NCI-H128 (cell line): ENCODE data around the gene SLC25A41.

Source experiments
- DNase-seq: peaks from one replicate; lab custom pipeline; 2025; ENCODE audit not compliant: unreplicated experiment; lab: John Stamatoyannopoulos, UW

The SLC25A41 gene

GRCh38 chr19:6433663-6434062 is at the start of gene SLC25A41:
Gene SLC25A41, minus strand, starts transcription at chr19:6433763. Its CDS starts 70 bp downstream, at chr19:6433693.
- no peak for DNase-seq

- no peak for DNase-seq
These were observed 49.7 kb upstream of the SLC25A41 start for GRCh38 chr19:6483235-6483634.

DNA sequence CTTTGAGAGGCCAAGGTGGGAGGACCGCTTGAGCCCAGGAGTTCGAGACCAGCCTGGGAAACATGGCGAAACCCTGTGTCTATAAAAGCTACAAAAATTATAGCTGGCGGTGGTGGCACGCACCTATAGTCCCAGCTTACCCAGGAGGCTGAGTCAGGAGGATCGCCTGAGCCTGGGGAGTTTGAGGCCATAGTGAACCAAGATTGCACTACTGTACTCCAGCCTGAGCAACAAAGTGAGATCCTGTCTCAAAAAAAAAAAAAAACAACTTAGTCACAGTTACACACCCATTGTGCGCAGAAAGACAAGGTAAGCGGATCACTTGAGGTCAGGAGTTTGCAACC is 48.8 kb upstream of the SLC25A41 start:
- DNase-seq = no peak

- DNase-seq = no peak
These were observed 48.2 kb upstream of the SLC25A41 start, which contains the start of gene DENND1C for GRCh38 chr19:6481541-6482342. Gene DENND1C, minus strand, starts transcription at chr19:6481787. Its CDS starts 92 bp downstream, at chr19:6481695.

DNA sequence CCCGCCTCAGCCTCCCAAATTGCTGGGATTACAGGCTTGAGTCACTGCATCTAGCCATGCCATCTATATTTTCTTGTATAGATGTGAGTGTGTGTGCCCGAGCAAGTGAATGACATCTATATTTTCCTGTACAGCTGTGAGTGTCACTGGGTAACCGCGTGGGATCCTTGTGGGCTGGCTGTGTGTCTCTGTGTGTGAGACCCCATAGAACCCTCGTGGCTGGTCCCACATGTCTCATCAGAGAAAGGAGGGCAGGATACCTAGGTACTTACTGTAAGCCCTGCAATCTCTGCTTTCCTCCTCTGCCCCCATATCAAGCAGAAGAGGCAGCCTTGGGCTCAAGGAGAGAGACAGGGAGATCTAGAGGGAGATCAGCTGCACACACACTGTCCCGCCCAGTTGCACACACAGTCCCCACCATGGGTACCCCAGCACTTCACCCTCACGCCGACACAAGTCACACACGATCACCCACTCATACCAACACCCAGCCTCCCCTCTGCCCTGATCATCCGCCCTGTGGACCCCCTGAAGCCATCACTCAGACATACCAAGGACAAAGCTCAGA is 47.4 kb upstream of the SLC25A41 start:
- DNase-seq = no peak

DNA sequence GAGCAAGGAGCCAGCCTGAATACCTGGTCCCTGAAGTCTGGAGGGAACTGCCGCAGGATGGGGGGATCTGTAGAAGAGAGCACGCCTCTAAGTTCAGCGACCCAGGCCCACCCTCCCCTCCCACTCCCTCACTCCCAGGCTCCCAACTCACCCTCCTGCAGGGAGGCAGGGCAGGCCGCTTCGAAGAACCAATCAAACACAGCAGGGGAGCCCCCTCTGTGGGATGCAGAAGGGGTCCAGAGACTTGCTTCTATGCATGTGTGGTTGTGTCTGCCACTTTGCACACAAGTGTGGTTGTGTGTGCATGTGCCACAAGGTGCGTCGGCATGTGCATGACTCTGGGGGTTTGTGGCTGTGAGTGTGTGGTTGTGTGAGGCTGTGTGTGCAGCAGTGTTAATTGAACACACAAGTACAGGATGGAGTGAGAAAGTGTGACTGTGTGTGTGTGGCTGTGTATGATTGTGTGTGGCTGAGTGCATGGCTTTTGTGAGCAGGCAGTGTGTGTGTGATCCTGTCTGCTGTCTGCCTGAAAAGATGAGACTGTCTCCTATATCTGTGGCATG is 46.4 kb upstream of the SLC25A41 start:
- DNase-seq = no peak

DNA sequence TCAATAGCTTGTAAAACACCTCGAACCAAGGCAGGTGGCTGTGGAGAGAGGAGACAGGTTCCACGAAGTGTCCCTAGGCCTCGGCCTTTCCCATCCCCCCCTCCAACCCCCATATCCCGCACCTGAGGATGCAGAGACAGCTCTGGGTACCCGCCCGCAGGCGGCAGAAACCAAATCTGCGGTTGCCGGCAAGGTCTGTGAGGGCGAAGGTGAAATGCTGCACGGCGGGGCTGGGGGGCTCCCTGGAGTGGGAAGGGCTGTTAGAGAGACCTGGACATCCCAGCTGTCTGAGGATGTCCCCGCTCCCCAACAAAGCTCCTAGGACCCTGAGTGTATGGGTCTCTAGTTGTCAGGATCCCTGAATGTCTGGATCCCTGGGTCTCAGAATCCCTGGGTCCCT is 45.3 kb upstream of the SLC25A41 start:
- DNase-seq = no peak

- no peak for DNase-seq
These were observed 43.4 kb upstream of the SLC25A41 start for GRCh38 chr19:6476896-6477431.

- DNase-seq = no peak
These were observed 42.8 kb upstream of the SLC25A41 start for GRCh38 chr19:6476155-6476895.

DNA sequence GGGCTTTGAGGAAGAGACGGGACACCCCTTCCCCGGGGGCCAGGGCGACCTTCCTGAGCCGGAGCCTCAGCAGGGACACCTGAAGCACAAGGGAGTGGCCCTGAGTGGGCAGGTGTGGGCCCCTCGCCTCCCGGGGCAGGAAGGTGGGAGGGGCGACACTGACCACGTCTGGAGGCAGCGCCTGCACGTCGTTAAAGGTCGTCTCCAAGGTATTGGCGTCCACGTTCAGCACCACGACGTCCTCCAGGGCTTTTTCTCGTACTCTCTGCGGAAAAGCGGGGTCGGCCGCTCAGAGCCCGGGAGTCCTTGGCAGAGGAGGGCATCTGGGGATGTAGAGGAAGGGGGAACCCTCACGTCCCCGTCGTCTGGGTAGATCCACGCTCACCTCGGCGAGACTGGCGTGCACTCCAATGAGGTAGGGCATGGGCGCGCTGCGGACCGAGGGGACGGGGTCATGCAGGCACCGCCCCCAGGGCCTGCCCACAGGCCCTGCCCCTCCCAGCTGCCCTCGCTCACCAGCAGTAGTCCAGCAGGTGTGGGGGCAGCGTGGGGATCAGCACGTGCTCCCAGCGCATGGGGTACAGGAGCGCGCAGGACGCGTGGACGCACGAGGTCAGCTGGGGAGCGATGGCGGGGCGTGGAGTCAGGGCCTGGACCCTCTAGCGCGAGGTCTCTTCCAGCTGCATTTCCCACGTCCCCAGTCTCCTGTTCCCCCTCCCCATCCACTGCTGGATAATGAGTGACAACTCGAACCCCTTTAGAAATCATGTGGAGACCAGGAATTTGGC is 42.0 kb upstream of the SLC25A41 start:
- DNase-seq = no peak

DNA sequence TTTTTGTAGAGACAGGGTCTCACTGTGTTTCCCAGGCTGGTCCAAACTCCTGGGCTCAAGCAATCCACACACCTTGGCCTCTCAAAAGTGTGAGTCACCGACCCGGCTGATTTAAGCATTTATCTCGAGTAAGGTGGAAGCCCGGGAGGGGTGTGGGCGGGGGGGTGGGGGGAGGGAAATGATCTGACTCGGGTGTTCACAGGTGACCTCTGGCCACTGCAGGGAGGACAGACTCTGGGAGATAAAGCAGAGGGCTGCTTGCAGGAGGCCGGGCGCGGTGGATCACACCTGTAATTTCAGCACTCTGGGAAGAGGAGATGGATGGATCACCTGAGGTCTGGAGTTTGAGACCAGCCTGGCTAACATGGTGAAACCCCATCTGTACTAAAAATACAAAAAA is 40.1 kb upstream of the SLC25A41 start:
- DNase-seq = no peak

- DNase-seq = no peak
These were observed 39.1 kb upstream of the SLC25A41 start for GRCh38 chr19:6472713-6473112.

- DNase-seq = no peak
These were observed 37.5 kb upstream of the SLC25A41 start for GRCh38 chr19:6471076-6471475.

GRCh38 chr19:6470173-6470572 is 36.6 kb upstream of the SLC25A41 start:
- DNase-seq = no peak

DNA sequence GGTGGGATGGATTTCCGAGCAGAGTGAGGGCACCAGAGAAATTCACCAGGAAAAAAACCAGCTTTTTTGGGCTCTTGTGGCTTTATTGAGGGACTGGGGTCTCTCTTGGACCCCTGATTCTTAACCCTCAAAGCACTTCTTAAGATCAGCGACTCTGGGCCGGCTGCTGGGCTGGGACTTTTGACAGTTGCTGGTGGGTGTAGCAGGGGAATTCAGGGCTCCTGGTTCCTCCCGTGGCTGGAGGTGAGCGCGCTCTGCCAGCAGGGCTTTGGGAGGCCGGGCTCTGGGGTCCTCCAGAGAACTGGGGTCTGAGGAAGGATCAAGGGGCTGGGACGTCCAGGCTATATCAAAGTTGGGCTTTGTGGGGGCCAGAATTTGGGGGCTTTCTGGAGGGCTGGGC is 33.8 kb upstream of the SLC25A41 start:
- no peak for DNase-seq

GRCh38 chr19:6466526-6467248 is 33.1 kb upstream of the SLC25A41 start:
- DNase-seq = no peak

- DNase-seq = no peak
These were observed 32.1 kb upstream of the SLC25A41 start for GRCh38 chr19:6465663-6466062.

GRCh38 chr19:6465006-6465405 is 31.4 kb upstream of the SLC25A41 start:
- no peak for DNase-seq

DNA sequence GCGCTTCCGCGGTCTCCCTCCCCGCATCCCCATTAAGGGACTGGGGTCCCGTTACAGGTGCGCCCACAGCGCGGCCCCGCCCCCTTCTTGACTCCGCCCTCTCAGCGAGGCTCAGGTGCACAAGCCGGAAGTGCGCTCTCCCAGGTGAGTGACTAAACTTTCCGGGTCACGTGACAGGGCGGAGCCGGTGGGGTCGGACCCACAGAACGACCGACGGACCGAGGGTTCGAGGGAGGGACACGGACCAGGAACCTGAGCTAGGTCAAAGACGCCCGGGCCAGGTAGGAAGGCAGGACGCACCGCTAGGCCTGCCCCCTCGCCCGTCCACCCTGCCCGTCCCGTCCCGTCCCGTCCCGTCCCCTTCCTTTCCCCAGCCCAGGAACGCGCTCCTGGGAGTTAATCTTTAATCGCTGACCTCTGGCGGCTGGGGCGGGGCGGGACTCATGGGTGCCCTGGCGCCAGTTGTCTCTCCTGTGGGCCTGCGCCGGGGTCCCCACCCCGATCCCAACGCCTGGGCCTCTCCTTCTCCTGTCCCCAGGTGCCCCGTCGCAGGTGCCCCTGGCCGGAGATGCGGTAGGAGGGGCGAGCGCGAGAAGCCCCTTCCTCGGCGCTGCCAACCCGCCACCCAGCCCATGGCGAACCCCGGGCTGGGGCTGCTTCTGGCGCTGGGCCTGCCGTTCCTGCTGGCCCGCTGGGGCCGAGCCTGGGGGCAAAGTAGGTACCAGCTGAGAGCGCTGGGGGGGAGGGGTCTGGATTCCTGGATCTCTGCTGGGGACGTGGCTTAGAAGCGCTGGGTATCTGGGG is 30.7 kb upstream of the SLC25A41 start, which contains the start of gene CRB3:
Gene CRB3 (plus strand): TSS at position 202 of the 804 bp plus-strand sequence. CDS start 431 bp downstream, at position 633.
- no peak for DNase-seq
